Endothelial cell of umbilical vein (primary cell): Measurements from ENCODE around the gene LIX1. TPM values are rescaled to one million over a fixed set of nuclear protein-coding genes. Genes with fewer than 3 reads are reported as not detected.
"Not testable (repeated sequence)": the region's sequence is repeated elsewhere in the genome, so short reads cannot be mapped to it uniquely, and the experiment has no call there.

Experiments
- BruUV-seq: library from RNA; stranded (reverse); fragments of 400-500 nt; replicated peaks from 2 replicates; lab custom pipeline; 2021; lab: Mats Ljungman, UMichigan
- CTCF ChIA-PET: fragments of 300-600, 350-600 bp; sonication (Branson Sonifier 250); formaldehyde crosslinking; loops from one replicate; lab custom pipeline; 2021; ENCODE audit warnings: antibody characterized with exemption, inconsistent platforms; lab: Charles Lee
- POLR2A ChIA-PET: fragments of 300-600, 350-600 bp; sonication (Branson Sonifier 250); formaldehyde crosslinking; loops from one replicate; lab custom pipeline; 2021; ENCODE audit warnings: antibody characterized with exemption, inconsistent platforms; lab: Charles Lee
- DNase-seq: peaks from one replicate; pipeline ENCODE4 v3.0.0-alpha.2; 2011; ENCODE audit warnings: low read depth, low spot score
- FAIRE-seq: peaks from 2 replicates; lab custom pipeline; 2011; peaks lifted over from hg19 to GRCh38; lab: Jason Lieb, UNC
- H2AFZ ChIP-seq: 2 replicates; pipeline ENCODE4 v1.6.0; 2012; ENCODE audit warnings: low read depth, low read length, control low read depth, inconsistent platforms
- H3K27ac ChIP-seq: 2 replicates; pipeline ENCODE4 v1.5.1; 2011; ENCODE audit warnings: low read depth, mild to moderate bottlenecking, control low read depth, low read length, moderate library complexity; ENCODE audit not compliant: insufficient read depth
- H3K27me3 ChIP-seq, 2 experiments: 2 replicates each; pipeline versions ENCODE4 v1.6.0 to v1.6.1; 2011; ENCODE audit warnings: low read length in 2 of 2, mixed read lengths in 1 of 2; ENCODE audit not compliant: control insufficient read depth in 2 of 2, insufficient read depth in 2 of 2
- H3K36me3 ChIP-seq, 2 experiments: 2 replicates in 1 of 2; 3 replicates in 1 of 2; pipeline ENCODE4 v1.5.1; 2011; ENCODE audit warnings: low read length in 2 of 2, mild to moderate bottlenecking in 1 of 2, moderate library complexity in 1 of 2; ENCODE audit not compliant: control insufficient read depth in 2 of 2, insufficient read depth in 2 of 2; ENCODE audit errors: extremely low read depth in 1 of 2
- H3K4me1 ChIP-seq: 3 replicates; pipeline ENCODE4 v1.5.1; 2011; ENCODE audit warnings: mild to moderate bottlenecking, low read length; ENCODE audit not compliant: control insufficient read depth, insufficient read depth; ENCODE audit errors: extremely low read depth
- H3K4me2 ChIP-seq: 2 replicates; pipeline ENCODE4 v1.6.1; 2011; ENCODE audit warnings: low read length, control low read depth, mixed read lengths; ENCODE audit not compliant: insufficient read depth
- H3K4me3 ChIP-seq, 3 experiments: fragments of 200-600 bp in 1 of 3; sonication (generic), shearing (Covaris generic) in 1 of 3; replicated peaks in 1 of 3; 2 replicates each; pipeline ENCODE4 v1.5.1; 2011 to 2016; ENCODE audit warnings: control low read depth in 3 of 3, low read length in 3 of 3, mild to moderate bottlenecking in 2 of 3, inconsistent platforms in 1 of 3, low read depth in 1 of 3, moderate library complexity in 1 of 3; ENCODE audit not compliant: insufficient read depth in 1 of 3
- H3K79me2 ChIP-seq: 2 replicates; pipeline ENCODE4 v1.6.0; 2012; ENCODE audit warnings: low read length, inconsistent platforms; ENCODE audit not compliant: control insufficient read depth, insufficient read depth
- H3K9ac ChIP-seq: replicated peaks from 2 replicates; pipeline ENCODE3; 2011; ENCODE audit warnings: low read length, control low read depth; ENCODE audit not compliant: insufficient read depth; ENCODE audit errors: extremely low read depth
- H3K9me1 ChIP-seq: replicated peaks from 3 replicates; pipeline ENCODE4 v1.6.0; 2011; ENCODE audit warnings: mild to moderate bottlenecking, low read length; ENCODE audit not compliant: control insufficient read depth, insufficient read depth; ENCODE audit errors: extremely low read depth
- H3K9me3 ChIP-seq: replicated peaks from 2 replicates; pipeline ENCODE4 v1.5.1; 2012; ENCODE audit warnings: low read length, inconsistent platforms; ENCODE audit not compliant: control insufficient read depth, insufficient read depth
- H4K20me1 ChIP-seq: replicated peaks from 2 replicates; pipeline ENCODE3; 2011; ENCODE audit warnings: mild to moderate bottlenecking, low read length; ENCODE audit not compliant: control insufficient read depth, insufficient read depth; ENCODE audit errors: extremely low read depth
- EZH2 ChIP-seq: IDR thresholded peaks from 2 replicates; pipeline ENCODE4 v1.6.1; 2012; ENCODE audit warnings: borderline replicate concordance, low read depth, mild to moderate bottlenecking, moderate library complexity, low read length, inconsistent platforms; ENCODE audit not compliant: severe bottlenecking
- FOS ChIP-seq: IDR thresholded peaks from 2 replicates; pipeline ENCODE4 v1.6.1; 2011; ENCODE audit warnings: mild to moderate bottlenecking, low read length, moderate library complexity, borderline replicate concordance; ENCODE audit not compliant: insufficient read depth
- GATA2 ChIP-seq: IDR thresholded peaks from 2 replicates; pipeline ENCODE4 v1.7.0; 2011; ENCODE audit warnings: low read depth, mild to moderate bottlenecking, moderate library complexity, mixed read lengths, low read length; ENCODE audit not compliant: insufficient read length, insufficient read depth
- JUN ChIP-seq: IDR thresholded peaks from 2 replicates; pipeline ENCODE4 v1.6.1; 2011; ENCODE audit warnings: borderline replicate concordance, low read depth; ENCODE audit not compliant: insufficient read length, insufficient read depth
- MYC ChIP-seq: IDR thresholded peaks from one replicate; pipeline ENCODE4 v1.6.1; 2011; ENCODE audit warnings: mild to moderate bottlenecking, low read depth, low read length
- POLR2A ChIP-seq: IDR thresholded peaks from 2 replicates; pipeline ENCODE4 v1.6.1; 2012; ENCODE audit warnings: low read depth, mild to moderate bottlenecking, control low read depth, low read length
- POLR2AphosphoS5 ChIP-seq: IDR thresholded peaks from 2 replicates; pipeline ENCODE4 v1.6.1; 2012; ENCODE audit warnings: low read depth, mild to moderate bottlenecking, control low read depth, low read length, moderate library complexity; ENCODE audit not compliant: insufficient read depth
- dilution Hi-C: fragments of 300-500 bp; cut with MboI; formaldehyde crosslinking; loops from one replicate; pipeline ENCODE4 v1.15.0; 2019; ENCODE audit warnings: low sequenced_read_pairs; ENCODE audit not compliant: extremely low pct_ligation_motif_present
- intact Hi-C: fragments of 100-400 bp; cut with micrococcal nuclease; formaldehyde crosslinking; loops from one replicate; pipeline ENCODE4 v1.10.0; 2022
- polyA plus RNA-seq, 4 experiments: library from polyadenylated mRNA; depleted of rRNA in 3 of 4; stranded (reverse) in 3 of 4; unstranded in 1 of 4; fragments of >200 nt; gene quantifications; 2 replicates each; pipeline versions ENCODE4 v1.2.1 to v1.2.3, GENCODE V29; 2011 to 2012; ENCODE audit warnings: missing spikeins in 1 of 4
- total RNA-seq: library from RNA; stranded (reverse); gene quantifications from 2 replicates; pipeline ENCODE4 v1.2.3, GENCODE V29; 2021
- TF ChIP-seq, protein P1 (sequence below), 2 donors: IDR thresholded peaks; 1 replicate in 1 of 2; 2 replicates in 1 of 2; pipeline ENCODE4 v1.5.1; 2011; ENCODE audit warnings: low read length in 2 of 2, mild to moderate bottlenecking in 2 of 2, moderate library complexity in 2 of 2, control low read depth in 1 of 2, inconsistent platforms in 1 of 2, low read depth in 1 of 2; ENCODE audit not compliant: insufficient read depth in 1 of 2; ENCODE audit errors: extremely low read depth in 1 of 2
- TF ChIP-seq, protein P2 (sequence below): IDR thresholded peaks from 2 replicates; pipeline ENCODE4 v1.6.1; 2011; ENCODE audit not compliant: insufficient read depth, insufficient read length

Gene LIX1
- total and polyA plus RNA-seq, 2 donors (not counting 3 experiments of a cell fraction or from before 2014, with no cell fraction given) = not detected

DNA sequence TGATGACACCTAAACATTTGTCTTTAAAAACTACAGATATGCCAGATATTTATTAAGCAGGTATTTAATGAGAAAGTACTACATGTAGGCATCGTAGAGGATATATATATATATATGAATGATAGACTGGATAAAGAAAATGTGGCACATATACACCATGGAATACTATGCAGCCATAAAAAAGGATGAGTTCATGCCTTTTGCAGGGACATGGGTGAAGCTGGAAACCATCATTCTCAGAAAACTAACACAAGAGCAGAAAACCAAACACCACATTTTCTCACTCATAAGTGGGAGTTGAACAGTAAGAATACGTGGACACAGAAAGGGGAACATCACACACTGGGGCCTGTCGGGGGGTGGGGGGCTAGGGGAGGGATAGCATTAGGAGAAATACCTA lies 37.0 kb upstream of the LIX1 start:
- POLR2A ChIA-PET, BruUV-seq, dilution Hi-C loops: not testable (repeated sequence)

DNA sequence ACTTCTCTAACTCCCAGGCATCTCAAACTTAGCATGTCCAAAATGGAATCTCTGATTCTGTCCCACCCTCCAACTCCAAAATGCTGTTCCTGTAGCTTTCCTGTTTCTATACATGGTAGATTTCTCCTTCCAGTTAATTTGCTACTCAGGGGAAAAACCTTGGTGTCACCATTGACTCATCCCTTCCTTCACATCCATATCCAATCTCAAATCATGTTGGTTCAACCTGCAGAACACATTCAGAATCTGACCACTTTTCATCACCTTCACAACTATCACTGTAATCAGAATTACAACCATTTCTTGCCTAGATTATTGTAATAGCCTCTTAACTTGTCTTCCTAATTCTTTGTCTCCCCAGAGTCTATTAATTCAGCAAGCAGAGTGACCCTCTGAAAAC lies 29.8 kb upstream of the LIX1 start:
- Histone ChIP-seq H3K9me3 (no peaks in the 10 kb centered on the region), H4K20me1 (no peaks in the 10 kb centered on the region), H3K9me1 (no peaks in the 10 kb centered on the region), H3K27me3 (no peaks in the 10 kb centered on the region), H3K27ac (no peak overlapping the region), H3K36me3 (peaks cover 8 to 35% of the 10 kb centered on the region in 2 experiments), H3K79me2 (no peaks in the 10 kb centered on the region), H3K9ac (no peak overlapping the region), H3K4me3 (no peak overlapping the region), H2AFZ (no peak overlapping the region), H3K4me1 (no peaks in the 10 kb centered on the region), H3K4me2 (no peak overlapping the region)
- ChIA-PET CTCF (no interaction called here), POLR2A (no interaction called here)
- FAIRE-seq (no peak), DNase-seq (no peak)
- TF ChIP-seq POLR2AphosphoS5 = no peak
- no peak for TF ChIP-seq FOS
- no peak for TF ChIP-seq EZH2
- no peak for TF ChIP-seq MYC
- TF ChIP-seq, protein P1, sequence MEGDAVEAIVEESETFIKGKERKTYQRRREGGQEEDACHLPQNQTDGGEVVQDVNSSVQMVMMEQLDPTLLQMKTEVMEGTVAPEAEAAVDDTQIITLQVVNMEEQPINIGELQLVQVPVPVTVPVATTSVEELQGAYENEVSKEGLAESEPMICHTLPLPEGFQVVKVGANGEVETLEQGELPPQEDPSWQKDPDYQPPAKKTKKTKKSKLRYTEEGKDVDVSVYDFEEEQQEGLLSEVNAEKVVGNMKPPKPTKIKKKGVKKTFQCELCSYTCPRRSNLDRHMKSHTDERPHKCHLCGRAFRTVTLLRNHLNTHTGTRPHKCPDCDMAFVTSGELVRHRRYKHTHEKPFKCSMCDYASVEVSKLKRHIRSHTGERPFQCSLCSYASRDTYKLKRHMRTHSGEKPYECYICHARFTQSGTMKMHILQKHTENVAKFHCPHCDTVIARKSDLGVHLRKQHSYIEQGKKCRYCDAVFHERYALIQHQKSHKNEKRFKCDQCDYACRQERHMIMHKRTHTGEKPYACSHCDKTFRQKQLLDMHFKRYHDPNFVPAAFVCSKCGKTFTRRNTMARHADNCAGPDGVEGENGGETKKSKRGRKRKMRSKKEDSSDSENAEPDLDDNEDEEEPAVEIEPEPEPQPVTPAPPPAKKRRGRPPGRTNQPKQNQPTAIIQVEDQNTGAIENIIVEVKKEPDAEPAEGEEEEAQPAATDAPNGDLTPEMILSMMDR (IDR thresholded peaks at IDR 0.05; ENCODE audit: extremely low read depth in 1 of 2, insufficient read depth in 1 of 2, low read depth in 1 of 2, low read length in 2 of 2) = no peak
- TF ChIP-seq, protein P2, sequence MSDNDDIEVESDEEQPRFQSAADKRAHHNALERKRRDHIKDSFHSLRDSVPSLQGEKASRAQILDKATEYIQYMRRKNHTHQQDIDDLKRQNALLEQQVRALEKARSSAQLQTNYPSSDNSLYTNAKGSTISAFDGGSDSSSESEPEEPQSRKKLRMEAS = no peak
- no peak for TF ChIP-seq GATA2
- TF ChIP-seq POLR2A = no peak
- no peak for TF ChIP-seq JUN
- intact Hi-C loops (no loop called here), dilution Hi-C loops (no loop called here)
- no TSS peak for BruUV-seq

More for the DNA sequence above, 37.0 kb upstream of the LIX1 start:
- H3K9ac ChIP-seq, DNase-seq, H3K27me3 ChIP-seq, H3K9me3 ChIP-seq, H4K20me1 ChIP-seq, H3K9me1 ChIP-seq, H3K4me2 ChIP-seq, FAIRE-seq, H3K4me3 ChIP-seq, H3K27ac ChIP-seq, intact Hi-C loops, H2AFZ ChIP-seq: not testable (repeated sequence)
- H3K36me3 ChIP-seq = peaks cover 14 to 26% of the 10 kb centered on the region in 2 experiments
- peaks cover 25% of the 10 kb centered on the region for H3K79me2 ChIP-seq
- CTCF ChIA-PET = interaction anchor here (1.6 kb wide), 1 partner anchor 10 kb away, joined by 4 read pairs; no protein-coding TSS in a partner anchor
- H3K4me1 ChIP-seq = peaks cover 15% of the 10 kb centered on the region
